SK-N-MC (cell line): ENCODE measurements around the gene SULT1C2.

ENCODE experiments used
- EZH2 ChIP-seq: fragments of 200-600 bp; sonication (generic); IDR thresholded peaks from one replicate; pipeline ENCODE4 v1.6.1; 2017; ENCODE audit warnings: antibody characterized with exemption
- FOXP2 ChIP-seq: optimal IDR thresholded peaks from 2 replicates; pipeline ENCODE3; 2011; ENCODE audit warnings: mild to moderate bottlenecking, moderate library complexity; ENCODE audit not compliant: insufficient read depth; ENCODE audit errors: extremely low read length, control extremely low read depth
- POLR2AphosphoS5 ChIP-seq: IDR thresholded peaks from 2 replicates; pipeline ENCODE4 v1.6.1; 2012; ENCODE audit warnings: mild to moderate bottlenecking, low read depth, low read length, borderline replicate concordance

DNA sequence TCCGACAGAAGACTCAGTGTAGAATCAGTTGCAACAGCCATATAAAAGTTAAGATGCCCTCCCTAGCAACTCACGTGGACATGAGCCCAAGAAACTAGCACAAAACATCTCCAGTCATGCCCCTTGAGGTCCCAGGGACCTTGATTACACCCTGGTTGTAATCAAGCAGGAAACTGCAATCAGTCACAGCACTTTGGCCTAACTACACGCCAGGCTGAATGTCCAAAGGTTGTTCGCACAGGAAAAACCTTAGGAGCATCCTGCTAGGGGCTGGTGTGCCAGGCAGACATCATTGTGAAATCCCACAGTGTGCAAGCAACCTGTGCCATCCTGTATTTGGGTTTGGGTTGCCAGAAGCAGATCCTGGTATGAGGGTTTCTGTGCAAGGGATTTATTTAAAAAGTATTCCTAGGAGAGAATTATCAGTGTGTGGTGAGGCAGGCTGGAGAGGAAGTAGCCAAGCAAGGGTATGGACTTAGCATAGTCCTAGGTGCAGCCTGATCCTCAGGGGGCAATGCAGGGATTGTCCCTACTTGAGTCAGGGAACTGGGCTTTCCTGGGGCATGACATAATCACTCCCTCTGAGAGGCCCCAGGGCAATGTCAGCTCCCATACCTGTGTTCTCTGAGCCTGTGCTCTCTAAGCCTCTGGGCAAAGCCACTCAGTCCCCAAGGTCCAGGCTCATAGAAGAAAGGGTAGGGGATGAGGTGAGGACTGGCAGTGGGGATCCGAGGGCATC is 17.8 kb upstream of the SULT1C2 start:
- no peak for TF ChIP-seq FOXP2
- no peak for TF ChIP-seq POLR2AphosphoS5
- no peak for TF ChIP-seq EZH2
